CD14-positive monocyte (primary cell): ENCODE measurements around the gene MGAT5. TPM values are rescaled to one million over a fixed set of nuclear protein-coding genes. Genes with fewer than 3 reads are reported as not detected.

Source experiments
- DNase-seq, 3 donors: peaks; one replicate each; pipeline ENCODE4 v3.0.0-alpha.2; 2011 to 2022
- H2AFZ ChIP-seq: 2 replicates; pipeline ENCODE4 v1.6.0; 2012; ENCODE audit warnings: mild to moderate bottlenecking, low read depth, low read length, inconsistent platforms; ENCODE audit not compliant: insufficient read depth, poor library complexity, severe bottlenecking
- H3K27ac ChIP-seq, 2 donors: 1 replicate in 1 of 2; 2 replicates in 1 of 2; pipeline ENCODE4 v1.5.1; 2012 to 2013; ENCODE audit warnings: low read length in 2 of 2, control low read depth in 1 of 2, inconsistent platforms in 1 of 2, low read depth in 1 of 2, mild to moderate bottlenecking in 1 of 2
- H3K27me3 ChIP-seq, 2 donors: one replicate each; pipeline versions ENCODE4 v1.6.0 to v1.6.1; 2011 to 2013; ENCODE audit warnings: low read length in 2 of 2; ENCODE audit not compliant: control insufficient read depth in 2 of 2, insufficient read depth in 2 of 2
- H3K36me3 ChIP-seq, 2 donors: replicated peaks in 1 of 2; 1 replicate in 1 of 2; 2 replicates in 1 of 2; pipeline versions ENCODE4 v1.5.1 to v1.6.1; 2012 to 2013; ENCODE audit warnings: low read length in 2 of 2, control low read depth in 1 of 2, inconsistent platforms in 1 of 2, mild to moderate bottlenecking in 1 of 2; ENCODE audit not compliant: insufficient read depth in 2 of 2, control insufficient read depth in 1 of 2
- H3K4me1 ChIP-seq, 2 donors: 1 replicate in 1 of 2; 2 replicates in 1 of 2; pipeline versions ENCODE4 v1.5.1 to v1.6.1; 2012 to 2013; ENCODE audit warnings: low read length in 2 of 2, control low read depth in 1 of 2, inconsistent platforms in 1 of 2, mild to moderate bottlenecking in 1 of 2, moderate library complexity in 1 of 2; ENCODE audit not compliant: insufficient read depth in 2 of 2, control insufficient read depth in 1 of 2
- H3K4me2 ChIP-seq: replicated peaks from 2 replicates; pipeline ENCODE3; 2012; ENCODE audit warnings: low read length, moderate library complexity, mild to moderate bottlenecking; ENCODE audit not compliant: poor library complexity, severe bottlenecking; ENCODE audit errors: extremely low read depth
- H3K4me3 ChIP-seq, 3 experiments: fragments of 200-600 bp in 1 of 3; sonication (generic) in 1 of 3; replicated peaks in 1 of 3; 1 replicate in 2 of 3; 2 replicates in 1 of 3; pipeline ENCODE4 v1.5.1; 2011 to 2013; ENCODE audit warnings: low read length in 3 of 3, mild to moderate bottlenecking in 3 of 3, control low read depth in 2 of 3, low read depth in 2 of 3, inconsistent platforms in 1 of 3, moderate library complexity in 1 of 3
- H3K79me2 ChIP-seq: 2 replicates; pipeline ENCODE4 v1.6.0; 2012; ENCODE audit warnings: mild to moderate bottlenecking, control low read depth, inconsistent platforms, low read length, moderate library complexity; ENCODE audit not compliant: insufficient read depth
- H3K9ac ChIP-seq: 2 replicates; pipeline ENCODE4 v1.6.0; 2017; ENCODE audit warnings: low read length, mild to moderate bottlenecking; ENCODE audit not compliant: insufficient read depth, poor library complexity, severe bottlenecking
- H3K9me3 ChIP-seq, 2 donors: replicated peaks in 1 of 2; 1 replicate in 1 of 2; 2 replicates in 1 of 2; pipeline versions ENCODE4 v1.5.1 to v1.6.1; 2012 to 2013; ENCODE audit warnings: low read length in 2 of 2, control low read depth in 1 of 2; ENCODE audit not compliant: control insufficient read depth in 1 of 2, insufficient read depth in 1 of 2
- H4K20me1 ChIP-seq: 2 replicates; pipeline ENCODE4 v1.6.0; 2012; ENCODE audit warnings: mild to moderate bottlenecking, low read length, control low read depth, moderate library complexity; ENCODE audit not compliant: insufficient read depth
- H3K27ac Mint-ChIP-seq, 7 donors: one replicate each; pipeline ENCODE4 v1.8.0; 2020; ENCODE audit warnings: mild to moderate bottlenecking in 7 of 7, mixed read lengths in 7 of 7, moderate library complexity in 6 of 7, inconsistent platforms in 2 of 7
- H3K27me3 Mint-ChIP-seq, 3 donors: one replicate each; pipeline ENCODE4 v1.8.0; 2021 to 2022; ENCODE audit warnings: low read depth in 3 of 3, mild to moderate bottlenecking in 3 of 3, mixed read lengths in 3 of 3, moderate library complexity in 3 of 3, inconsistent platforms in 1 of 3
- H3K36me3 Mint-ChIP-seq, 2 donors: one replicate each; pipeline ENCODE4 v1.8.0; 2020; ENCODE audit warnings: mixed read lengths in 2 of 2, inconsistent platforms in 1 of 2, mild to moderate bottlenecking in 1 of 2
- H3K4me1 Mint-ChIP-seq: one replicate; pipeline ENCODE4 v1.8.0; 2020; ENCODE audit warnings: mild to moderate bottlenecking, mixed read lengths
- H3K4me3 Mint-ChIP-seq, 2 donors: one replicate each; pipeline ENCODE4 v1.8.0; 2020; ENCODE audit warnings: mild to moderate bottlenecking in 2 of 2, mixed read lengths in 2 of 2, moderate library complexity in 1 of 2
- H3K9me3 Mint-ChIP-seq, 7 donors: one replicate each; pipeline ENCODE4 v1.8.0; 2020 to 2022; ENCODE audit warnings: mixed read lengths in 7 of 7, mild to moderate bottlenecking in 6 of 7, moderate library complexity in 6 of 7, inconsistent platforms in 2 of 7
- CTCF ChIP-seq: fragments of 200-600 bp; IDR thresholded peaks from one replicate; pipeline ENCODE4 v1.8.0; 2022; ENCODE audit warnings: antibody characterized with exemption, mild to moderate bottlenecking
- WGBS: methylation state at CpG from one replicate; pipeline ENCODE4 v1.1.5; 2013; ENCODE audit warnings: missing lambda C conversion rate; ENCODE audit not compliant: insufficient coverage; 5-methylcytosine and 5-hydroxymethylcytosine counted together
- intact Hi-C, 2 donors: fragments of 100-400 bp; cut with micrococcal nuclease; formaldehyde crosslinking; loops; one replicate each; pipeline versions ENCODE4 v1.15.0 to v1.15.1; 2023
- polyA plus RNA-seq, 3 donors: library from polyadenylated mRNA; depleted of rRNA in 1 of 3; unstranded in 2 of 3; stranded (reverse) in 1 of 3; fragments of 300-500 nt in 2 of 3; fragments of >200 nt in 1 of 3; fragmentation: Illumina TruSeq in 2 of 3; gene quantifications; 1 replicate in 2 of 3; 2 replicates in 1 of 3; pipeline ENCODE4 v1.2.3, GENCODE V29; 2012 to 2021

The MGAT5 gene
- polyA plus RNA-seq, 3 donors = 1.9 to 6.6 (median 2.4) TPM

- no peak overlapping the region for H2AFZ ChIP-seq
- no peaks in the 10 kb centered on the region for H3K9me3 Mint-ChIP-seq
- no peak overlapping the region for H3K9ac ChIP-seq
- TF ChIP-seq CTCF = no peak
- no peak overlapping the region for H3K27ac ChIP-seq
- H3K27me3 ChIP-seq = no peaks in the 10 kb centered on the region
- no peaks in the 10 kb centered on the region for H4K20me1 ChIP-seq
- no peaks in the 10 kb centered on the region for H3K9me3 ChIP-seq
- peaks cover 38% of the 10 kb centered on the region for H3K4me1 Mint-ChIP-seq
- no peak overlapping the region for H3K4me2 ChIP-seq
- H3K36me3 ChIP-seq = peaks cover 0 to 11% of the 10 kb centered on the region in 2 donors
- H3K79me2 ChIP-seq = no peaks in the 10 kb centered on the region
- no peak overlapping the region for H3K27ac Mint-ChIP-seq
- peaks cover 0 to 9% of the 10 kb centered on the region in 2 donors for H3K36me3 Mint-ChIP-seq
- no peak overlapping the region for H3K4me3 Mint-ChIP-seq
- intact Hi-C loops = no loop called here
- WGBS = 95% methylated on average over 4 of the region's 6 CpGs
- no peak for DNase-seq
- peaks cover 9 to 11% of the 10 kb centered on the region in 2 donors for H3K4me1 ChIP-seq
- no peak overlapping the region for H3K4me3 ChIP-seq
- H3K27me3 Mint-ChIP-seq = peaks cover 0 to 2% (median 0%) of the 10 kb centered on the region in 3 donors
Measured at GRCh38 chr2:134396493-134396892, 142.6 kb downstream of the MGAT5 start.

- Mint-ChIP-seq H3K36me3 (peaks cover 0 to 7% of the 10 kb centered on the region in 2 donors), H3K27me3 (peaks cover 0 to 2% (median 0%) of the 10 kb centered on the region in 3 donors), H3K9me3 (no peaks in the 10 kb centered on the region), H3K4me3 (no peak overlapping the region), H3K27ac (peak overlapping the region in 1 of 7 donors; percentile 45), H3K4me1 (peaks cover 44% of the 10 kb centered on the region)
- no peak overlapping the region for H3K4me3 ChIP-seq
- TF ChIP-seq CTCF = no peak
- 61% methylated on average over 3 of the region's 7 CpGs for WGBS
- intact Hi-C loops = no loop called here
- H3K4me2 ChIP-seq = no peak overlapping the region
- H2AFZ ChIP-seq = no peak overlapping the region
- no peaks in the 10 kb centered on the region for H3K27me3 ChIP-seq
- H3K27ac ChIP-seq = no peak overlapping the region
- no peaks in the 10 kb centered on the region for H3K9me3 ChIP-seq
- H4K20me1 ChIP-seq = no peaks in the 10 kb centered on the region
- peaks cover 0 to 11% of the 10 kb centered on the region in 2 donors for H3K36me3 ChIP-seq
- peaks cover 18 to 19% of the 10 kb centered on the region in 2 donors for H3K4me1 ChIP-seq
- no peaks in the 10 kb centered on the region for H3K79me2 ChIP-seq
- no peak overlapping the region for H3K9ac ChIP-seq
- DNase-seq = no peak
Measured at GRCh38 chr2:134397146-134397896, 143.4 kb downstream of the MGAT5 start.
